Measurements from ENCODE around the gene SLC19A1. TPM values are rescaled to one million over a fixed set of nuclear protein-coding genes. Genes with fewer than 3 reads are reported as not detected.

The SLC19A1 gene
- polyA plus RNA-seq, 3 donors = 66.1 to 70.0 (median 67.6) TPM

GRCh38 chr21:45460011-45460565 lies 82.2 kb downstream of the SLC19A1 start:
- no peak for DNase-seq (ENCODE audit: low read depth in 3 of 3, low spot score in 2 of 3)

GRCh38 chr21:45459171-45460010 lies 82.8 kb downstream of the SLC19A1 start:
- DNase-seq (ENCODE audit: low read depth in 3 of 3, low spot score in 2 of 3) = no peak

GRCh38 chr21:45458281-45459170 lies 83.7 kb downstream of the SLC19A1 start:
- DNase-seq (ENCODE audit: low read depth in 3 of 3, low spot score in 2 of 3) = no peak

- DNase-seq (ENCODE audit: low read depth in 3 of 3, low spot score in 2 of 3) = no peak
These were observed 84.4 kb downstream of the SLC19A1 start for GRCh38 chr21:45457832-45458172.

GRCh38 chr21:45457161-45457831 lies 84.9 kb downstream of the SLC19A1 start:
- DNase-seq (ENCODE audit: low read depth in 3 of 3, low spot score in 2 of 3) = no peak

GRCh38 chr21:45456584-45457160 lies 85.6 kb downstream of the SLC19A1 start:
- no peak for DNase-seq (ENCODE audit: low read depth in 3 of 3, low spot score in 2 of 3)

GRCh38 chr21:45455674-45456583 lies 86.3 kb downstream of the SLC19A1 start:
- no peak for DNase-seq (ENCODE audit: low read depth in 3 of 3, low spot score in 2 of 3)

GRCh38 chr21:45454926-45455673 lies 87.1 kb downstream of the SLC19A1 start:
- no peak for DNase-seq (ENCODE audit: low read depth in 3 of 3, low spot score in 2 of 3)

- no peak for DNase-seq (ENCODE audit: low read depth in 3 of 3, low spot score in 2 of 3)
These were observed 87.9 kb downstream of the SLC19A1 start for GRCh38 chr21:45454060-45454925.

- DNase-seq (ENCODE audit: low read depth in 3 of 3, low spot score in 2 of 3) = no peak
These were observed 88.8 kb downstream of the SLC19A1 start for GRCh38 chr21:45453308-45453950.

- DNase-seq (ENCODE audit: low read depth in 3 of 3, low spot score in 2 of 3) = no peak
These were observed 89.4 kb downstream of the SLC19A1 start for GRCh38 chr21:45452696-45453307.

GRCh38 chr21:45451771-45452182 lies 90.5 kb downstream of the SLC19A1 start:
- DNase-seq (ENCODE audit: low read depth in 3 of 3, low spot score in 2 of 3) = no peak

- DNase-seq (ENCODE audit: low read depth in 3 of 3, low spot score in 2 of 3) = no peak
These were observed 91.0 kb downstream of the SLC19A1 start for GRCh38 chr21:45451091-45451740.

GRCh38 chr21:45450423-45451090 lies 91.7 kb downstream of the SLC19A1 start:
- DNase-seq (ENCODE audit: low read depth in 3 of 3, low spot score in 2 of 3) = no peak

- DNase-seq (ENCODE audit: low read depth in 3 of 3, low spot score in 2 of 3) = no peak
These were observed 92.4 kb downstream of the SLC19A1 start for GRCh38 chr21:45449658-45450422.
